LNCaP clone FGC (cell line): Measurements from ENCODE around the gene ARHGEF3.

Experiments
- DNase-seq: peaks from one replicate; pipeline ENCODE4 v3.0.0-alpha.2; 2011; ENCODE audit warnings: low read depth
- H3K4me3 ChIP-seq: 2 replicates; pipeline ENCODE4 v1.5.1; 2011; ENCODE audit warnings: mild to moderate bottlenecking, low read depth, low read length, control low read depth
- CTCF ChIP-seq: IDR thresholded peaks from 2 replicates; pipeline ENCODE4 v1.5.1; 2012; ENCODE audit warnings: mild to moderate bottlenecking; ENCODE audit not compliant: control insufficient read depth, insufficient read depth; ENCODE audit errors: extremely low read depth

The ARHGEF3 gene

DNA sequence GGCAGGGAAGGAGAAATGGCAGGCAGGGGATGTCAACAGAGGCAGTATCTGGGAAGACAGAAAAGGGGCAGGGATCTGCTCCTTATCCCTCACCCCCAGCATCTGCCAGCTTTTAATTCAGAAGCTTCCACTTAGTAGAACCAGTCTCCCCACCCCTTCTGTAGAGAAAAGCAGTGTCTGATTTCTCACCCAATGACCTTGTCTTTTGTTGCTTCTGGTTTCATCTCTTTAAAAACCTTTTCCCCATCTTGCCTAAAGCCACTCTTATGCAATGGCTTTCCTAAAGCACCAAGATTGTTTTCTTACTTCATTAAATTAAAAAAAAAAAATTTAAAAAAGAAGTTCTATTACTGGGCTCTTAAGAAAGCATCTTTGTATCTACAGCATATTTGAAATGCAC, 27.8 kb downstream of the ARHGEF3 start:
- DNase-seq: no peak
- TF ChIP-seq CTCF: no peak
- no peak overlapping the region for H3K4me3 ChIP-seq

GRCh38 chr3:56772952-56773938, 28.5 kb downstream of the ARHGEF3 start:
- no peak for DNase-seq
- no peak overlapping the region for H3K4me3 ChIP-seq
- TF ChIP-seq CTCF: no peak

GRCh38 chr3:56771376-56771775, 30.4 kb downstream of the ARHGEF3 start:
- no peak for DNase-seq
- TF ChIP-seq CTCF: no peak
- H3K4me3 ChIP-seq: no peak overlapping the region

GRCh38 chr3:56769116-56769707, 32.5 kb downstream of the ARHGEF3 start:
- no peak for DNase-seq
- H3K4me3 ChIP-seq: no peak overlapping the region
- no peak for TF ChIP-seq CTCF

GRCh38 chr3:56764904-56765547, 36.7 kb downstream of the ARHGEF3 start:
- peak; percentile 58 for DNase-seq
- H3K4me3 ChIP-seq: no peak overlapping the region
- TF ChIP-seq CTCF: no peak

DNA sequence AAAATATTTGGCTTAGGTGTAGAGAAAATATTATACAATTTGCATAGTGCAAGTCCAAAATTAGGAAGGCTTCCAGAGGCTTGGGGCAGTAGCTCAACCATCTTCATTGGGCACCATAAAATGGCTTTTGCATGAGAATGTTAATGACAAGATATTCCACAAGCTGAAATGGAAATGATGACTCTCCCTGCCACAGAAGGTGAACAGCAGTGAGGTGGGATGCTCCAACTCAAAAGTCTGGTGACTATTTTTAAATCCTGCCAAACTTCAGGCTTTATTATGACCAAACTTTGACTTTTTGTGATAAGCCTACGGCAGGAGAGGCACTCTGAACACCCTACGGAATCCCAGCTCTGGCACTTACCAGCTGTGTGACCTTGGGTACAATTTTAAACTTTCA, 37.6 kb downstream of the ARHGEF3 start:
- no peak overlapping the region for H3K4me3 ChIP-seq
- no peak for TF ChIP-seq CTCF
- DNase-seq: no peak
